ENCODE data around the gene F2. TPM values are rescaled to one million over a fixed set of nuclear protein-coding genes. Genes with fewer than 3 reads are reported as not detected.

F2 gene
- total RNA-seq, 2 donors from 2014 or later: 1.2 TPM; not detected in 1

- H3K27ac ChIP-seq: no peak overlapping the region
- H3K4me3 ChIP-seq: no peak overlapping the region
- TF ChIP-seq CTCF (IDR thresholded peaks at IDR 0.05): no peak
- H3K9ac ChIP-seq (ENCODE audit: low read depth in 2 of 2, low read length in 2 of 2): no peak overlapping the region
- intact Hi-C loops (cut with DNase I): no loop called here
- DNase-seq: no peak
- H3K36me3 ChIP-seq: no peaks in the 10 kb centered on the region
- no peaks in the 10 kb centered on the region for H3K27me3 ChIP-seq
- no peaks in the 10 kb centered on the region for H3K4me1 ChIP-seq
- no peaks in the 10 kb centered on the region for H3K9me3 ChIP-seq
Observed at GRCh38 chr11:46727952-46728658, 9.1 kb downstream of the F2 start.

GRCh38 chr11:46728659-46729040 is 9.6 kb downstream of the F2 start:
- H3K9ac ChIP-seq (ENCODE audit: low read depth in 2 of 2, low read length in 2 of 2): no peak overlapping the region
- no peak for DNase-seq
- no peak overlapping the region for H3K4me3 ChIP-seq
- H3K27ac ChIP-seq: no peak overlapping the region
- no peaks in the 10 kb centered on the region for H3K9me3 ChIP-seq
- no peak for TF ChIP-seq CTCF (IDR thresholded peaks at IDR 0.05)
- no peaks in the 10 kb centered on the region for H3K36me3 ChIP-seq
- H3K27me3 ChIP-seq: no peaks in the 10 kb centered on the region
- intact Hi-C loops (cut with DNase I): no loop called here
- H3K4me1 ChIP-seq: no peaks in the 10 kb centered on the region

- Histone ChIP-seq H3K36me3 (no peaks in the 10 kb centered on the region), H3K9me3 (no peaks in the 10 kb centered on the region), H3K4me1 (no peaks in the 10 kb centered on the region), H3K27ac (no peak overlapping the region), H3K27me3 (no peaks in the 10 kb centered on the region), H3K9ac (ENCODE audit: low read depth in 2 of 2, low read length in 2 of 2) (no peak overlapping the region), H3K4me3 (no peak overlapping the region)
- intact Hi-C loops (cut with DNase I): no loop called here
- DNase-seq: no peak
- no peak for TF ChIP-seq CTCF (IDR thresholded peaks at IDR 0.05)
Observed at GRCh38 chr11:46729110-46730027, 10.4 kb downstream of the F2 start.

GRCh38 chr11:46731545-46731944 is 12.5 kb downstream of the F2 start:
- Histone ChIP-seq H3K27ac (no peak overlapping the region), H3K9ac (ENCODE audit: low read depth in 2 of 2, low read length in 2 of 2) (no peak overlapping the region), H3K27me3 (no peaks in the 10 kb centered on the region)

GRCh38 chr11:46733234-46733633 is 14.2 kb downstream of the F2 start:
- TF ChIP-seq CTCF (IDR thresholded peaks at IDR 0.05): no peak
- no peaks in the 10 kb centered on the region for H3K9me3 ChIP-seq
- no peaks in the 10 kb centered on the region for H3K4me1 ChIP-seq
- no peak overlapping the region for H3K9ac ChIP-seq (ENCODE audit: low read depth in 2 of 2, low read length in 2 of 2)
- H3K27me3 ChIP-seq: no peaks in the 10 kb centered on the region
- H3K4me3 ChIP-seq: no peak overlapping the region
- no peak for DNase-seq
- no peak overlapping the region for H3K27ac ChIP-seq
- intact Hi-C loops (cut with DNase I): no loop called here
- no peaks in the 10 kb centered on the region for H3K36me3 ChIP-seq

More at GRCh38 chr11:46731545-46731944, 12.5 kb downstream of the F2 start:
- Histone ChIP-seq H3K4me1 (no peaks in the 10 kb centered on the region), H3K9me3 (no peaks in the 10 kb centered on the region), H3K36me3 (no peaks in the 10 kb centered on the region), H3K4me3 (no peak overlapping the region)
- no peak for TF ChIP-seq CTCF (IDR thresholded peaks at IDR 0.05)
- intact Hi-C loops (cut with DNase I): no loop called here
- DNase-seq: no peak

Measured in colonic mucosa (tissue), 4 donors.